K562 (cell line): ENCODE data around the gene HOXB3. TPM values are rescaled to one million over a fixed set of nuclear protein-coding genes. Genes with fewer than 3 reads are reported as not detected.

Source experiments
- CBX3 ChIP-seq, 2 experiments: IDR thresholded peaks; 1 replicate in 1 of 2; 2 replicates in 1 of 2; pipeline ENCODE4 v1.6.1; 2012; ENCODE audit warnings: inconsistent platforms in 2 of 2, low read length in 2 of 2, borderline replicate concordance in 1 of 2, control low read depth in 1 of 2
- FOXJ2 ChIP-seq: fragments of 200-800 bp; sonication (Bioruptor generic); IDR thresholded peaks from 2 replicates; pipeline ENCODE4 v1.6.1; 2016; ENCODE audit warnings: missing genetic modification characterization, missing compliant biosample characterization
- HSF4 ChIP-seq: fragments of 250-450 bp; sonication (Bioruptor Pico); IDR thresholded peaks from 2 replicates; pipeline ENCODE4 v2.1.2; 2022; ENCODE audit warnings: mild to moderate bottlenecking, moderate library complexity, borderline replicate concordance
- MEF2D ChIP-seq: conservative IDR thresholded peaks from 2 replicates; pipeline ENCODE4 v1.6.1; 2016; ENCODE audit warnings: low read depth, missing genetic modification characterization, missing compliant biosample characterization
- MTF1 ChIP-seq: fragments of 250-450 bp; sonication (Bioruptor Pico); IDR thresholded peaks from 2 replicates; pipeline ENCODE4 v1.9.0; 2021; ENCODE audit warnings: moderate library complexity, mild to moderate bottlenecking, inconsistent platforms, borderline replicate concordance
- NR2C1 ChIP-seq, 2 experiments: fragments of 450-650 bp; IDR thresholded peaks; 2 replicates each; pipeline ENCODE4 v1.6.1; 2017; ENCODE audit warnings: mild to moderate bottlenecking in 2 of 2, antibody characterized with exemption in 1 of 2, inconsistent platforms in 1 of 2, missing compliant biosample characterization in 1 of 2, missing genetic modification characterization in 1 of 2
- NR4A1 ChIP-seq, 2 experiments: fragments of 250-450 bp in 1 of 2; fragments of 450-650 bp in 1 of 2; sonication (Bioruptor Pico) in 1 of 2; IDR thresholded peaks; 2 replicates each; pipeline versions ENCODE4 v1.4.0 to v1.6.1; 2016 to 2020; ENCODE audit warnings: mild to moderate bottlenecking in 2 of 2, missing compliant biosample characterization in 1 of 2, missing genetic modification characterization in 1 of 2, moderate library complexity in 1 of 2
- POLR2B ChIP-seq: fragments of 450-650 bp; IDR thresholded peaks from 2 replicates; pipeline ENCODE4 v1.6.1; 2018; ENCODE audit warnings: low read depth; ENCODE audit not compliant: partially characterized antibody
- SIX5 ChIP-seq, 2 experiments: IDR thresholded peaks; 2 replicates each; pipeline ENCODE4 v1.6.1; 2011; ENCODE audit warnings: low read length in 2 of 2, borderline replicate concordance in 1 of 2, low read depth in 1 of 2, mild to moderate bottlenecking in 1 of 2, moderate library complexity in 1 of 2; ENCODE audit not compliant: insufficient read depth in 1 of 2
- SMAD1 ChIP-seq: fragments of 150-350 bp; IDR thresholded peaks from 2 replicates; pipeline ENCODE4 v1.6.1; 2014; ENCODE audit warnings: low read length, low read depth; ENCODE audit not compliant: partially characterized antibody
- SPI1 ChIP-seq: IDR thresholded peaks from 2 replicates; pipeline ENCODE4 v1.6.1; 2011; ENCODE audit warnings: low read depth, low read length, control low read depth, borderline replicate concordance
- YY1 ChIP-seq, 3 experiments: IDR thresholded peaks; 2 replicates each; pipeline ENCODE4 v1.6.1; 2011; ENCODE audit warnings: low read length in 2 of 3, mild to moderate bottlenecking in 2 of 3, moderate library complexity in 2 of 3, borderline replicate concordance in 1 of 3, control low read depth in 1 of 3, low read depth in 1 of 3; ENCODE audit not compliant: insufficient read depth in 3 of 3, insufficient replicate concordance in 2 of 3, control insufficient read depth in 1 of 3, insufficient read length in 1 of 3; ENCODE audit errors: extremely low read depth in 1 of 3
- ZBTB17 ChIP-seq: fragments of 450-650 bp; formaldehyde crosslinking; IDR thresholded peaks from 2 replicates; pipeline ENCODE4 v1.4.0; 2020; ENCODE audit warnings: mild to moderate bottlenecking
- ZNF79 ChIP-seq: fragments of 250-450 bp; sonication (Bioruptor Pico); IDR thresholded peaks from 2 replicates; pipeline ENCODE4 v1.4.0; 2020; ENCODE audit warnings: low read depth, mild to moderate bottlenecking, moderate library complexity
- ZNF830 ChIP-seq: fragments of 250-450 bp; sonication (Bioruptor Pico); IDR thresholded peaks from 2 replicates; pipeline ENCODE4 v1.5.0; 2021; ENCODE audit warnings: mild to moderate bottlenecking
- polyA plus RNA-seq, 8 experiments: library from polyadenylated mRNA; depleted of rRNA in 4 of 8; stranded (reverse) in 5 of 8; unstranded in 3 of 8; fragments of >200 nt; fragmentation: Nextera tagmentation in 2 of 8; fragmentation: Illumina TruSeq in 1 of 8; extraction: Ambion mirVana in 2 of 8; extraction: Trizol in 1 of 8; gene quantifications; 2 replicates each; pipeline versions ENCODE4 v1.2.1 to v1.2.3, GENCODE V29; 2011 to 2014; ENCODE audit warnings: inconsistent platforms in 1 of 8, missing spikeins in 1 of 8
- total RNA-seq, 7 experiments: library from RNA; depleted of rRNA in 6 of 7; stranded (reverse); fragments of >200 nt in 6 of 7; fragmentation: Illumina TruSeq in 2 of 7; extraction: Trizol in 2 of 7; gene quantifications; 2 replicates each; pipeline versions ENCODE4 v1.2.1 to v1.2.3, GENCODE V29; 2011 to 2021; ENCODE audit warnings: low replicate concordance in 1 of 7
- TF ChIP-seq, protein P1 (sequence below): fragments of 250-450 bp; sonication (Bioruptor Pico); IDR thresholded peaks from 2 replicates; pipeline ENCODE4 v1.4.0; 2020; ENCODE audit warnings: mild to moderate bottlenecking, moderate library complexity, borderline replicate concordance

Gene HOXB3
- total and polyA plus RNA-seq, 9 of the 15 experiments (the other 6 are each of a cell fraction or from before 2014, with no cell fraction given) = 2.4 to 41.3 (median 20.2) TPM

DNA sequence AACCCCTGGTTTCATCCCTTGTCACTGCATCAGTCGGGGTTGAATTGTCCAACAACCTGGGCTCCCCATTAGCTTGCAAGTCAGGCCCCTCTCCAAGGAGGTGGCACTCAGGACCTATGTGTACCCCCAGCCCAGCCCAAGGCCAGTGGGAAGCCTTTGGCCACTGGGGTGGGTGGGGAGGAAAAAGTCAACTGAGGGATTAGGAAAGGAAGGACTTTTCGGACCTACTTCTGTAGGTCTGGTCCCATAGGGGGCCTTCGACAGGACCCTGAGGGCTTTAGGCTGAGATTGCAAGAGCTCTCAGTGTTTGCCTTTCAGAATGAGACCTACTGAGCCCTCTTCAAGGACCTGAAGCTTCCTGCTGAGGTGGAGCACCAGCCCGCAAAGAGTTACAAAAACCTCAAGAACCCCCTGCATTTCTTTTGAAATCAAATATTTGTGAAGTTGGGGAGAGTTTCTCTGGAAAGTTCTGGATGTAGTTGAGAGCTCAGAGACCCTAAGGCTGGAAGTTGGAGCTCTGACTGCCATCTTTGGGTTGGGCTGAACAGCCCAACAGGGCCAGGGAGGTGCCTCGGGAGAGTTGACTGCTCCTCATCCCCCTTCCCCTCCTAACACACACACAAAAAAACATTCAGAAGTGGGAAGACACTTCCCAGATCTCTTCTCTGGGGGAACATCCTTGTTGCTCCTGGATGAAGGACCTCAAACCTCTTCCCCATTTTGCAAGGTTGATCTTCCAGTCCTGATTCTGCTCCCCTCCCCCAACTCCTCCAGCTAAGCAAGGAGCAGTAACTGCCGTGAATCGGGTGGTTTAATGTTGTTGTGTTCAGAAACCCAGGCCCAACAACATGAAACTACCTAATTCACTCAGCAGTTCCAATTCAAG lies 41.9 kb upstream of the HOXB3 start (continued):
- TF ChIP-seq, protein P1, sequence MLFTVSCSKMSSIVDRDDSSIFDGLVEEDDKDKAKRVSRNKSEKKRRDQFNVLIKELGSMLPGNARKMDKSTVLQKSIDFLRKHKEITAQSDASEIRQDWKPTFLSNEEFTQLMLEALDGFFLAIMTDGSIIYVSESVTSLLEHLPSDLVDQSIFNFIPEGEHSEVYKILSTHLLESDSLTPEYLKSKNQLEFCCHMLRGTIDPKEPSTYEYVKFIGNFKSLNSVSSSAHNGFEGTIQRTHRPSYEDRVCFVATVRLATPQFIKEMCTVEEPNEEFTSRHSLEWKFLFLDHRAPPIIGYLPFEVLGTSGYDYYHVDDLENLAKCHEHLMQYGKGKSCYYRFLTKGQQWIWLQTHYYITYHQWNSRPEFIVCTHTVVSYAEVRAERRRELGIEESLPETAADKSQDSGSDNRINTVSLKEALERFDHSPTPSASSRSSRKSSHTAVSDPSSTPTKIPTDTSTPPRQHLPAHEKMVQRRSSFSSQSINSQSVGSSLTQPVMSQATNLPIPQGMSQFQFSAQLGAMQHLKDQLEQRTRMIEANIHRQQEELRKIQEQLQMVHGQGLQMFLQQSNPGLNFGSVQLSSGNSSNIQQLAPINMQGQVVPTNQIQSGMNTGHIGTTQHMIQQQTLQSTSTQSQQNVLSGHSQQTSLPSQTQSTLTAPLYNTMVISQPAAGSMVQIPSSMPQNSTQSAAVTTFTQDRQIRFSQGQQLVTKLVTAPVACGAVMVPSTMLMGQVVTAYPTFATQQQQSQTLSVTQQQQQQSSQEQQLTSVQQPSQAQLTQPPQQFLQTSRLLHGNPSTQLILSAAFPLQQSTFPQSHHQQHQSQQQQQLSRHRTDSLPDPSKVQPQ (CRISPR knock-in tag) = no peak
- no peak for TF ChIP-seq SIX5 (IDR thresholded peaks at IDR 0.05; ENCODE audit: borderline replicate concordance in 1 of 2, insufficient read depth in 1 of 2, low read depth in 1 of 2, low read length in 2 of 2)
- no peak for TF ChIP-seq POLR2B
- TF ChIP-seq SPI1 = peak; percentile 81
- no peak for TF ChIP-seq SMAD1
- no peak for TF ChIP-seq NR4A1 (CRISPR knock-in tag; IDR thresholded peaks at IDR 0.05)
- TF ChIP-seq NR4A1 (tag; IDR thresholded peaks at IDR 0.05) = peak; percentile 36; the same call in 1 of the 2 replicates
- no peak for TF ChIP-seq ZNF830
- TF ChIP-seq FOXJ2 (tag) = no peak
- TF ChIP-seq CBX3 (IDR thresholded peaks at IDR 0.05; ENCODE audit: borderline replicate concordance in 1 of 2, low read length in 2 of 2) = no peak
- no peak for TF ChIP-seq ZNF79 (CRISPR knock-in tag)
- TF ChIP-seq NR2C1 (IDR thresholded peaks at IDR 0.05) = no peak
- 0 out of 2 replicates have a peak, but pooled peaks have one; percentile 14 for TF ChIP-seq NR2C1 (tag; IDR thresholded peaks at IDR 0.05)
- TF ChIP-seq YY1 (IDR thresholded peaks at IDR 0.05; ENCODE audit: borderline replicate concordance in 1 of 3, control insufficient read depth in 1 of 3, extremely low read depth in 1 of 3, insufficient read depth in 3 of 3, insufficient read length in 1 of 3, insufficient replicate concordance in 2 of 3, low read depth in 1 of 3, low read length in 2 of 3) = peak in 1 of 3 experiments; percentile 24
- TF ChIP-seq HSF4 = peak; percentile 46; the same call in 1 of the 2 replicates
- TF ChIP-seq MEF2D (tag) = 0 out of 2 replicates have a peak, but pooled peaks have one; percentile 48
- TF ChIP-seq MTF1 (CRISPR knock-in tag) = no peak
- no peak for TF ChIP-seq ZBTB17 (CRISPR knock-in tag)
